Nephron progenitor cell (in vitro differentiated cells): Measurements from ENCODE around the gene RBM23.
A peak's percentile ranks its signal among the peaks of the same experiment; 100 is the strongest.
"Not testable (repeated sequence)": the region's sequence is repeated elsewhere in the genome, so short reads cannot be mapped to it uniquely, and the experiment has no call there.

Experiments used
- DNase-seq: peaks from one replicate; pipeline ENCODE4 v3.0.0; 2021
- H3K27ac Mint-ChIP-seq: 2 replicates; pipeline ENCODE4 v1.8.0; 2021; ENCODE audit warnings: mild to moderate bottlenecking, moderate library complexity, mixed read lengths
- H3K27me3 Mint-ChIP-seq: 2 replicates; pipeline ENCODE4 v1.8.0; 2021; ENCODE audit warnings: mild to moderate bottlenecking, low read depth, mixed read lengths; ENCODE audit not compliant: poor library complexity
- H3K36me3 Mint-ChIP-seq: 2 replicates; pipeline ENCODE4 v1.8.0; 2021; ENCODE audit warnings: low read depth, mixed read lengths
- H3K4me1 Mint-ChIP-seq: 2 replicates; pipeline ENCODE4 v1.8.0; 2021; ENCODE audit warnings: mixed read lengths
- H3K4me3 Mint-ChIP-seq: 2 replicates; pipeline ENCODE4 v1.8.0; 2021; ENCODE audit warnings: mild to moderate bottlenecking, moderate library complexity, mixed read lengths
- H3K9me3 Mint-ChIP-seq: 2 replicates; pipeline ENCODE4 v1.8.0; 2021; ENCODE audit warnings: mild to moderate bottlenecking, moderate library complexity, mixed read lengths
- TF ChIP-seq, protein P1 (sequence below): fragments of 200-600 bp; sonication (generic); IDR thresholded peaks from 2 replicates; pipeline ENCODE4 v1.5.0; 2021; ENCODE audit warnings: antibody characterized with exemption

RBM23 gene

DNA sequence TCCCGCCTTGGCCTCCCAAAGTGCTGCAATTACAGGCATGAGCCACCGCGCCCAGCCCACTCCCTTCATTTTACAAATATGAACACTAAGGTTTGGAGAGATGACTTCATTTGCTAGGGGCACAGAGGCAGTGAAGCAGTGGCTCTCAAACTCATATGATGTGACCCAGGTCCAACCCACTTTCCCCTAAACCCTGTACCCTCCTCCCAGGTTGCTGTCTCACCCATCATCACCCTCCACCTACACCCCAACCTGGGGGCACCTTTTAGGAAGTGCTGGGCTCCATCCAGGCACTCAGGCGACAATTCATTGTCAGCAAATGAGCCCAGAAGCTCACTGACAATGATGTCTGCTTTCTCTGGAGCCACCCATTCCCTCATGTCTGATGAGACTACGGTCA, 4.8 kb upstream of the RBM23 start:
- no peak overlapping the region for H3K4me3 Mint-ChIP-seq
- no peak overlapping the region for H3K27ac Mint-ChIP-seq
- no peaks in the 10 kb centered on the region for H3K9me3 Mint-ChIP-seq
- peaks cover 66% of the 10 kb centered on the region for H3K36me3 Mint-ChIP-seq
- TF ChIP-seq, protein P1, sequence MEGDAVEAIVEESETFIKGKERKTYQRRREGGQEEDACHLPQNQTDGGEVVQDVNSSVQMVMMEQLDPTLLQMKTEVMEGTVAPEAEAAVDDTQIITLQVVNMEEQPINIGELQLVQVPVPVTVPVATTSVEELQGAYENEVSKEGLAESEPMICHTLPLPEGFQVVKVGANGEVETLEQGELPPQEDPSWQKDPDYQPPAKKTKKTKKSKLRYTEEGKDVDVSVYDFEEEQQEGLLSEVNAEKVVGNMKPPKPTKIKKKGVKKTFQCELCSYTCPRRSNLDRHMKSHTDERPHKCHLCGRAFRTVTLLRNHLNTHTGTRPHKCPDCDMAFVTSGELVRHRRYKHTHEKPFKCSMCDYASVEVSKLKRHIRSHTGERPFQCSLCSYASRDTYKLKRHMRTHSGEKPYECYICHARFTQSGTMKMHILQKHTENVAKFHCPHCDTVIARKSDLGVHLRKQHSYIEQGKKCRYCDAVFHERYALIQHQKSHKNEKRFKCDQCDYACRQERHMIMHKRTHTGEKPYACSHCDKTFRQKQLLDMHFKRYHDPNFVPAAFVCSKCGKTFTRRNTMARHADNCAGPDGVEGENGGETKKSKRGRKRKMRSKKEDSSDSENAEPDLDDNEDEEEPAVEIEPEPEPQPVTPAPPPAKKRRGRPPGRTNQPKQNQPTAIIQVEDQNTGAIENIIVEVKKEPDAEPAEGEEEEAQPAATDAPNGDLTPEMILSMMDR, result no peak
- H3K27me3 Mint-ChIP-seq, result peaks cover 2% of the 10 kb centered on the region
- DNase-seq, result no peak
- H3K4me1 Mint-ChIP-seq, result peaks cover 17% of the 10 kb centered on the region

DNA sequence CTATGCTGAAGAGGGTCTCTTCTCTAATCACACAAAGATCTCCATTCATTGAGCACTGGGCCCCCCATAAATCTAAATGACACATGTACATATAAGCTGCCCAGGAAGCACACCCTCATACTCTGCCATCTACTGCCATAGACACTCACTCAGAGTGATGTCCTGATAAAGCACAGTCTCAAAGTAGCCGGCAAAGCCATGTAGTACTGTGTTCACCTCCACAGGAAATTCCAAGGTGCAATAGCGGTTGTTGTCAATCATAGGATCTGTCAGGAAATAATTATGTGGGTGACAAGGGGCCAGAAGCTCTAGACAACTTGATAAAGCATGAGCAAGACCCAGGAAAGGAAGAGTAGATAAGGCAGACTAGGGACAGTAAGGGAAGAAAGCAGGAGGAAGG, 3.3 kb upstream of the RBM23 start:
- peaks cover 71% of the 10 kb centered on the region for H3K36me3 Mint-ChIP-seq
- TF ChIP-seq, protein P1, result no peak
- peaks cover 32% of the 10 kb centered on the region for H3K4me1 Mint-ChIP-seq
- no peak for DNase-seq
- H3K27ac Mint-ChIP-seq, result no peak overlapping the region
- H3K4me3 Mint-ChIP-seq, result no peak overlapping the region
- peaks cover 3% of the 10 kb centered on the region for H3K27me3 Mint-ChIP-seq
- H3K9me3 Mint-ChIP-seq, result no peaks in the 10 kb centered on the region

DNA sequence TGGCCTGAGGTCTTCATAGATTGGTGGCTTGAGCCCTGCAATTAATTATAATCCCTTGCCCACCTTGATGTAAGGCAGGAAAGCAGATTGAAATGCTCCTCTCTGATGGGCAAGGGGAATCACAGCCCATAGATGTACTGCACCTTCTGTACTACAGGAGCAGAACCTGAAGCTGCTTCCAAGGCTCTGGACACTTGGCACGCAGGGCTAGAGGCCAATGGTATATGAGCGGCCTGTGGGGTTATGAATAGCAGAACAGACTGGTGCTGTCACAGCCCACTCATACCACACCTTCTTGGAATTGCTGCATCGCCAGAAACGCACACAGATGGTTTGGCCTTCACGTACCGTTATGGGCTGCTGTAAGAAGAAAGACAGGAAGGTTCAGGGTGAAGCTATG, 1.7 kb upstream of the RBM23 start:
- no peak for DNase-seq
- Mint-ChIP-seq H3K9me3 (no peaks in the 10 kb centered on the region), H3K27ac (peak overlapping the region; percentile 90), H3K27me3 (peaks cover 3% of the 10 kb centered on the region), H3K36me3 (peaks cover 67% of the 10 kb centered on the region), H3K4me1 (peaks cover 40% of the 10 kb centered on the region), H3K4me3 (no peak overlapping the region)
- TF ChIP-seq, protein P1, result no peak

DNA sequence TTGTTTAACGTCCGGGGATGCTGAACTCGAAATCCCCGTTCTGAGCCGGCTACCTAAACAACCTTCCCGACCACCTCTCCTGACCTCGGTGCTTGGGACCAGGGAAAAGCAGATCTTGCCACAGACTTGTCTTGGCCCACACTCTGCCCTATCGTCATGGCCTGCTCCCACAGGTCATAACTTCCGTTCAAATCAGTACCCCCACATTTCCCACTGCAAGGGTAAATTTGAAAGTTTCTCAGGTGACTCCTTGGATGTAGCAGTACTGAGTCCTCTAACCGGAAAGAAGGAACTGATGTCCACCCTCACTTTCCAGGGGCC, 612 bp upstream of the RBM23 start:
- DNase-seq, result no peak
- Mint-ChIP-seq H3K4me3 (peak overlapping the region; percentile 97), H3K27ac (peak overlapping the region; percentile 90), H3K27me3 (peaks cover 3% of the 10 kb centered on the region), H3K4me1 (peaks cover 40% of the 10 kb centered on the region), H3K36me3 (peaks cover 71% of the 10 kb centered on the region), H3K9me3 (no peaks in the 10 kb centered on the region)
- TF ChIP-seq, protein P1, result no peak

DNA sequence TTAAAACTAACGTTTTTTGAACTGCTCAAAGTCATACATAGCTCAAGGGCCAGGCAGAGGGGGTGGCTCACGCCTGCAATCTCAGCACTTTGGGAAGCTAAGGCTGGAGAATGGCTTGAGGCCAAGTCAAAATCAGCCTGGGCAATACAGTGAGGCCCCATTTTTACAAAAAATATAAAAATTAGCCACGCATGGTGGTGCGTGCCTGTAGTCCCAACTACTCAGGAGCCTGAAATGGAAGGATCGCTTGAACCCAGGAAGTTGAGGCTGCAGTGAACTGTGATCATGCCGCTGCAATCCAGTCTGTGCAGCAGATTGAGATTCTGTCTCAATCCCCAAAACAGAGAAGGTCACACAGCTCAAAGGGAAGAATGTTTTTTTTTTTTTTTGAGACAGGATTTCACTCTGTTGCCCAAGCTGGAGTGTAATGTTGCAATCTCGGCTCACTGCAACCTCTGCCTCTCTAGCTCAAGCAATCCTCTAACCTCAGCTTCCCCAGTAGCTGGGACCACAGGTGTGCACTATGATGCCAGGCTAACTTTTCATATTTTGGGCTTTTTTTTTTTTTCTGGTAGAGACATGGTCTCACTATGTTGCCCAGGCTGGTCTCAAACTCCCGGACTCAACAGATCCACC, 2.9 kb downstream of the RBM23 start:
- Mint-ChIP-seq H3K9me3 (no peaks in the 10 kb centered on the region), H3K27ac (no peak overlapping the region), H3K4me1 (peaks cover 45% of the 10 kb centered on the region), H3K4me3 (no peak overlapping the region), H3K27me3 (peaks cover 3% of the 10 kb centered on the region), H3K36me3 (peaks cover 63% of the 10 kb centered on the region)
- TF ChIP-seq, protein P1, result no peak
- DNase-seq, result no peak

DNA sequence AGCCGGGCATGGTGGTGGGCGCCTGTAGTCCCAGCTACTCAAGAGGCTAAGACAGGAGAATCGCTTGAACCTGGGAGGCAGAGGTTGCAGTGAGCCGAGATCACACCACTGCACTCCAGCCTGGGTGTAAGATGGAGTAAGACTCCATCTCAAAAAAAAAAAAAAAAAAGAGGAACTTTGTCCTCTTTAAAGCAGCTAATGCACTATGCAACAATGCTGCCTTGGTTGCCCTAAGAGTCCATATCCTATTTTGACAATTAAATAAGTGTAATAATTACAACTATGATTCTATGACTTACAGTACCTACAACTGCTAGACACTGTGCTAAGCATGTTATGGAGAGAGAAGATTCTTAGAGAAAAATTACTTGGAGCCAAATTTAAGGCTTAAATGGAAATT, 4.1 kb downstream of the RBM23 start:
- peaks cover 38% of the 10 kb centered on the region for H3K4me1 Mint-ChIP-seq
- DNase-seq, H3K27me3 Mint-ChIP-seq, H3K4me3 Mint-ChIP-seq, H3K27ac Mint-ChIP-seq, H3K9me3 Mint-ChIP-seq: not testable (repeated sequence)
- peaks cover 57% of the 10 kb centered on the region for H3K36me3 Mint-ChIP-seq
